Measurements from ENCODE around the gene DDX25. TPM values are rescaled to one million over a fixed set of nuclear protein-coding genes. Genes with fewer than 3 reads are reported as not detected.

DDX25 gene
- total RNA-seq, 2 experiments from 2014 or later, result not detected

DNA sequence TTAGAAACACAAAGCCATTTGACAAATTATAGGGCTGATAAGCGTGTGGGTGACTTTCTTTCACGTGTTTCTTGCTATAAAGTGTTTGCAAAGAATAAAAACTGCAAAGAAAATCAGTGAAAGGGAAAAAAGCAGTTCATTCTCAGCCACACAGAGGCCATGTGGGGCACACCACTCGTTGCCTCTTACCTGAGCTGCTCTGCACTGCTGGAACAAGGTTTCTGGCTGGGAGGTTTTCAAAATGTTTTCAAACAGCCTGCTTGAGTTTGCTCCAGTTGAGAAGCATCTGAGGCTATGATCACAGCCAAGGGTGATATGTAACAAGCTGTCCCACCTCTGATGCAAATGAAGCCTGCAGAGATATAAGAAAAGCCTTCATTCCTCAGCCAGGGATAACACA, 26.8 kb downstream of the DDX25 start:
- H3K27ac Mint-ChIP-seq, result no peak overlapping the region
- intact Hi-C loops (cut with DNase I, micrococcal nuclease), result no loop called here
- H3K4me3 Mint-ChIP-seq, result no peak overlapping the region
- peaks cover 13% of the 10 kb centered on the region for H3K27me3 Mint-ChIP-seq
- POLR2A ChIA-PET, result no interaction called here
- H3K36me3 Mint-ChIP-seq (ENCODE audit: low read depth), result no peaks in the 10 kb centered on the region
- H3K4me3 ChIP-seq (ENCODE audit: low read length), result no peak overlapping the region
- DNase-seq (no peak), ATAC-seq (ENCODE audit: poor library complexity) (no peak)
- no peaks in the 10 kb centered on the region for H3K4me1 ChIP-seq (ENCODE audit: insufficient read depth, low read length)
- H3K9me3 ChIP-seq (ENCODE audit: control insufficient read depth in 1 of 2, insufficient read depth in 1 of 2, low read length in 2 of 2), result no peaks in the 10 kb centered on the region
- no peaks in the 10 kb centered on the region for H3K36me3 ChIP-seq (ENCODE audit: insufficient read depth, low read length)
- no peaks in the 10 kb centered on the region for H3K4me1 Mint-ChIP-seq (ENCODE audit: low read depth)
- H3K9me3 Mint-ChIP-seq, result no peaks in the 10 kb centered on the region
- H3K27ac ChIP-seq (ENCODE audit: low read depth in 1 of 2, low read length in 2 of 2), result no peak overlapping the region
- H3K27me3 ChIP-seq (ENCODE audit: control insufficient read depth in 1 of 2, insufficient read depth in 2 of 2, low read length in 2 of 2), result peaks cover 2 to 8% of the 10 kb centered on the region in 2 experiments
- TF ChIP-seq, protein P1, sequence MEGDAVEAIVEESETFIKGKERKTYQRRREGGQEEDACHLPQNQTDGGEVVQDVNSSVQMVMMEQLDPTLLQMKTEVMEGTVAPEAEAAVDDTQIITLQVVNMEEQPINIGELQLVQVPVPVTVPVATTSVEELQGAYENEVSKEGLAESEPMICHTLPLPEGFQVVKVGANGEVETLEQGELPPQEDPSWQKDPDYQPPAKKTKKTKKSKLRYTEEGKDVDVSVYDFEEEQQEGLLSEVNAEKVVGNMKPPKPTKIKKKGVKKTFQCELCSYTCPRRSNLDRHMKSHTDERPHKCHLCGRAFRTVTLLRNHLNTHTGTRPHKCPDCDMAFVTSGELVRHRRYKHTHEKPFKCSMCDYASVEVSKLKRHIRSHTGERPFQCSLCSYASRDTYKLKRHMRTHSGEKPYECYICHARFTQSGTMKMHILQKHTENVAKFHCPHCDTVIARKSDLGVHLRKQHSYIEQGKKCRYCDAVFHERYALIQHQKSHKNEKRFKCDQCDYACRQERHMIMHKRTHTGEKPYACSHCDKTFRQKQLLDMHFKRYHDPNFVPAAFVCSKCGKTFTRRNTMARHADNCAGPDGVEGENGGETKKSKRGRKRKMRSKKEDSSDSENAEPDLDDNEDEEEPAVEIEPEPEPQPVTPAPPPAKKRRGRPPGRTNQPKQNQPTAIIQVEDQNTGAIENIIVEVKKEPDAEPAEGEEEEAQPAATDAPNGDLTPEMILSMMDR (IDR thresholded peaks at IDR 0.05), result no peak
- CTCF ChIA-PET, result no interaction called here

DNA sequence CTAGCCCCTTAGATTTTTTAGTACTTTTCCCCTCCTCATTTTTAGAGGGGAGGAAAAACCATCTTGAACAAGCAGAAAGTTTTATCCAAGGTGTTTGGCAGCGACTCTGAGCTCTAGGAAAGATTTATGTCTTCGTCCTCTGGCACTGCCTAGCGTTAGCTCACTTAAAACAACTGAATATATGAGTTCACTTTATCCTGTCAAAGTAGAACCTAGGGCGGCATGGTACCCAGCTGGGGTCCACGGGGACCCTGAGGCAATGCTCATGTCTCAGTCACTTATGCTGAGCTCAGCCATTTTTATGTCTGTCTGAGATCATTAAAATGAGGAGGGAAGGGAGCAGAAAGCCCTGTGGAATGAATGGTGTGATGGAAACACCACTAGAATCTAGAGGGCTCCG, 27.4 kb downstream of the DDX25 start:
- TF ChIP-seq, protein P1 (IDR thresholded peaks at IDR 0.05), result no peak

DNA sequence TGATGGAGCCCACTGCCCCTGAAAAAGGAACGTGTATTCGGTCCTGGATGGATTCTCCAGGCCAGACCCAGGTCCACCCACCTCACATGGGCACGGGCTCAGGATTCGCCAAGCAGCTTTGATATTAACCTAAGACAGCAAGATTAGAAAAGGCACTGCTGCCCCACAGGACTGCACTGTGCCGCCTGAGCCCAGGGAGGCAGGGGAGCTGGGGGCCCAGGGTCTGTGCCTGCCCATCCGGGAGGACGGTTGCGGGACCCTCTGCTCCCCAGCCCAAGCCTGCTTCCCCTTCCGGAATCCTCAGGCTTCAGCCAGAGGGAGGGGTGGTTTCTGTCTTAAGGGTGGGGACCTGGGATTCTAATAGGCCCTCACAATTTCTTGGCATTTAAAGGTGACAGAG, 28.0 kb downstream of the DDX25 start:
- Histone ChIP-seq H3K9me3 (ENCODE audit: control insufficient read depth in 1 of 2, insufficient read depth in 1 of 2, low read length in 2 of 2) (no peaks in the 10 kb centered on the region), H3K27ac (ENCODE audit: low read depth in 1 of 2, low read length in 2 of 2) (no peak overlapping the region), H3K36me3 (ENCODE audit: insufficient read depth, low read length) (no peaks in the 10 kb centered on the region), H3K27me3 (ENCODE audit: control insufficient read depth in 1 of 2, insufficient read depth in 2 of 2, low read length in 2 of 2) (peaks cover 0 to 8% of the 10 kb centered on the region in 2 experiments), H3K4me3 (ENCODE audit: low read length) (no peak overlapping the region), H3K4me1 (ENCODE audit: insufficient read depth, low read length) (no peaks in the 10 kb centered on the region)
- Mint-ChIP-seq H3K27me3 (peaks cover 9% of the 10 kb centered on the region), H3K4me3 (no peak overlapping the region), H3K4me1 (ENCODE audit: low read depth) (no peaks in the 10 kb centered on the region), H3K9me3 (no peaks in the 10 kb centered on the region), H3K36me3 (ENCODE audit: low read depth) (no peaks in the 10 kb centered on the region), H3K27ac (no peak overlapping the region)
- ATAC-seq (ENCODE audit: poor library complexity) (no peak), DNase-seq (no peak)
- ChIA-PET POLR2A (no interaction called here), CTCF (no interaction called here)
- intact Hi-C loops (cut with DNase I, micrococcal nuclease), result no loop called here
- TF ChIP-seq, protein P1 (IDR thresholded peaks at IDR 0.05), result no peak

More for the DNA sequence above, 27.4 kb downstream of the DDX25 start:
- DNase-seq, result no peak
- POLR2A ChIA-PET, result no interaction called here
- H3K4me1 ChIP-seq (ENCODE audit: insufficient read depth, low read length), result no peaks in the 10 kb centered on the region
- CTCF ChIA-PET, result no interaction called here
- Mint-ChIP-seq H3K9me3 (no peaks in the 10 kb centered on the region), H3K4me3 (no peak overlapping the region), H3K4me1 (ENCODE audit: low read depth) (no peaks in the 10 kb centered on the region), H3K27me3 (peaks cover 13% of the 10 kb centered on the region), H3K27ac (no peak overlapping the region), H3K36me3 (ENCODE audit: low read depth) (no peaks in the 10 kb centered on the region)
- no peak overlapping the region for H3K27ac ChIP-seq (ENCODE audit: low read depth in 1 of 2, low read length in 2 of 2)
- intact Hi-C loops (cut with DNase I, micrococcal nuclease), result no loop called here
- H3K36me3 ChIP-seq (ENCODE audit: insufficient read depth, low read length), result no peaks in the 10 kb centered on the region
- H3K27me3 ChIP-seq (ENCODE audit: control insufficient read depth in 1 of 2, insufficient read depth in 2 of 2, low read length in 2 of 2), result peaks cover 2 to 8% of the 10 kb centered on the region in 2 experiments
- no peak overlapping the region for H3K4me3 ChIP-seq (ENCODE audit: low read length)
- H3K9me3 ChIP-seq (ENCODE audit: control insufficient read depth in 1 of 2, insufficient read depth in 1 of 2, low read length in 2 of 2), result no peaks in the 10 kb centered on the region
- no peak for ATAC-seq (ENCODE audit: poor library complexity)

Data from CD4-positive, alpha-beta T cell (primary cell).